Measurements from ENCODE around the gene SLC22A7.
"Not testable (repeated sequence)": the region's sequence is repeated elsewhere in the genome, so short reads cannot be mapped to it uniquely, and the experiment has no call there.

SLC22A7 gene

DNA sequence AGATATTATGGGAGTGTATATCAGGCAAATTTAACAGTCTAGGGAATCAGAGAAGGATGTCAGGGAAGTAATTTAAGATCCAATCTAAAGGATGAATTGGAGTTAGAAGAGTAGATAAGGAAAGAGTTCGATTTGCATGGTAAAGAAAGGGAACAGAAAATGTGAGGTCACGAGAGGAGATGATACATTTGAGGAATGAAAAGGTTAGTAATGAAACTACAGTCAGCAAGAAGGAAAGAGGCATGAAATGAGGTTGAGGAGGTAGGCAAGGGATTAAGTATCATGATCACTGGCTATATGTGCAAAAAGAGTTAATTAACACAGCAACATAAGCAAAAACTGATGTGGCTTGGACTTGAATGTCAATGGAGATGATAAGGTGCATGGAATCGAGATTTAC, 49.0 kb downstream of the SLC22A7 start:
- H3K36me3 ChIP-seq (ENCODE audit: control insufficient read depth, insufficient read depth, low read length): peaks cover 3% of the 10 kb centered on the region

DNA sequence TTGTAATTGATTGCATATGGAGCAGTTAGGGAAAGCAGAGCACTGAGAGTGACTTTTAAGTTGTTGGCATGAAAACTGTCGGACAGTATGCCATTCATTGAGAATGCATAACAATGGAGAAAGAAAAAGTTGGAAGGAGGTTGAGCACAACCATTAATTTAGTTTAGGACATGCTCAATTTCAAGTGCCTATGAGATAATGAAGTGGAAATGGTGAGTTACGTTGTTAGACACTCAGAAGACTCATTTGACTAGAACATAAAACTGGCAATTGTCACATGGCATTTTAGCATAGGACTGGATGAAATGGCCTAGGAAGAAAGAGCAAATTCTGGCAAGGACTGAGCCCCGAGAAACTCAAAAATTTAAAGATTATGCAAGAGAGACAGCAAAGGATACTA, 49.4 kb downstream of the SLC22A7 start:
- H3K4me3 ChIP-seq (replicated peaks; ENCODE audit: low read depth, low read length): no peak overlapping the region
- H3K27me3 ChIP-seq (replicated peaks; ENCODE audit: control insufficient read depth, insufficient read depth, low read length): no peaks in the 10 kb centered on the region
- no peak for DNase-seq (ENCODE audit: extremely low read depth, insufficient read length)
- TF ChIP-seq, protein P1, sequence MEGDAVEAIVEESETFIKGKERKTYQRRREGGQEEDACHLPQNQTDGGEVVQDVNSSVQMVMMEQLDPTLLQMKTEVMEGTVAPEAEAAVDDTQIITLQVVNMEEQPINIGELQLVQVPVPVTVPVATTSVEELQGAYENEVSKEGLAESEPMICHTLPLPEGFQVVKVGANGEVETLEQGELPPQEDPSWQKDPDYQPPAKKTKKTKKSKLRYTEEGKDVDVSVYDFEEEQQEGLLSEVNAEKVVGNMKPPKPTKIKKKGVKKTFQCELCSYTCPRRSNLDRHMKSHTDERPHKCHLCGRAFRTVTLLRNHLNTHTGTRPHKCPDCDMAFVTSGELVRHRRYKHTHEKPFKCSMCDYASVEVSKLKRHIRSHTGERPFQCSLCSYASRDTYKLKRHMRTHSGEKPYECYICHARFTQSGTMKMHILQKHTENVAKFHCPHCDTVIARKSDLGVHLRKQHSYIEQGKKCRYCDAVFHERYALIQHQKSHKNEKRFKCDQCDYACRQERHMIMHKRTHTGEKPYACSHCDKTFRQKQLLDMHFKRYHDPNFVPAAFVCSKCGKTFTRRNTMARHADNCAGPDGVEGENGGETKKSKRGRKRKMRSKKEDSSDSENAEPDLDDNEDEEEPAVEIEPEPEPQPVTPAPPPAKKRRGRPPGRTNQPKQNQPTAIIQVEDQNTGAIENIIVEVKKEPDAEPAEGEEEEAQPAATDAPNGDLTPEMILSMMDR (IDR thresholded peaks at IDR 0.05; ENCODE audit: insufficient read depth, low read length, poor library complexity, severe bottlenecking): no peak
- peaks cover 2% of the 10 kb centered on the region for H3K36me3 ChIP-seq (ENCODE audit: control insufficient read depth, insufficient read depth, low read length)

More for the DNA sequence above, 49.0 kb downstream of the SLC22A7 start:
- TF ChIP-seq, protein P1 (IDR thresholded peaks at IDR 0.05; ENCODE audit: insufficient read depth, low read length, poor library complexity, severe bottlenecking): no peak
- no peaks in the 10 kb centered on the region for H3K27me3 ChIP-seq (replicated peaks; ENCODE audit: control insufficient read depth, insufficient read depth, low read length)
- no peak overlapping the region for H3K4me3 ChIP-seq (replicated peaks; ENCODE audit: low read depth, low read length)
- DNase-seq (ENCODE audit: extremely low read depth, insufficient read length): no peak

DNA sequence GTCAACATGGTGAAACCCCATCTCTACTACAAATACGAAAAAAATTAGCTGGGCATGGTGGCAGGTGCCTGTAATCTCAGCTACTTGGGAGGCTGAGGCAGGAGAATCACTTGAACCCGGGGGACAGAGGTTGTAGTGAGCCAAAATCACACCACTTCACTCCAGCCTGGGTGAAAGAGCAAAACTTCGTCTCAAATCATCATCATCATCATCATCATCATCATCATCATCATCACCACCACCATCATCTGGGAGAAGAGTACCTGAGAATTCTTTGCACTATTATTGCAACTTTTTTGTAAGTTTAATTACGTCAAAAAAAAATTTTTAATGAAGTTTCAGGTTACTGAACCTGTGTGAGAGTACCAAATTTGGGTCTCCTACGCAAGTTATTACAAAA, 53.9 kb downstream of the SLC22A7 start:
- peaks cover 18% of the 10 kb centered on the region for H3K36me3 ChIP-seq (ENCODE audit: control insufficient read depth, insufficient read depth, low read length)
- not testable (repeated sequence) for DNase-seq (ENCODE audit: extremely low read depth, insufficient read length); H3K4me3 ChIP-seq (replicated peaks; ENCODE audit: low read depth, low read length); H3K27me3 ChIP-seq (replicated peaks; ENCODE audit: control insufficient read depth, insufficient read depth, low read length)
